NCI-H2227 (cell line): ENCODE results near the gene OPCML.

Experiments used
- DNase-seq: peaks from one replicate; lab custom pipeline; 2025; ENCODE audit not compliant: unreplicated experiment; lab: John Stamatoyannopoulos, UW

Gene OPCML

GRCh38 chr11:133303262-133303661, 229.0 kb downstream of the OPCML start:
- no peak for DNase-seq

DNA sequence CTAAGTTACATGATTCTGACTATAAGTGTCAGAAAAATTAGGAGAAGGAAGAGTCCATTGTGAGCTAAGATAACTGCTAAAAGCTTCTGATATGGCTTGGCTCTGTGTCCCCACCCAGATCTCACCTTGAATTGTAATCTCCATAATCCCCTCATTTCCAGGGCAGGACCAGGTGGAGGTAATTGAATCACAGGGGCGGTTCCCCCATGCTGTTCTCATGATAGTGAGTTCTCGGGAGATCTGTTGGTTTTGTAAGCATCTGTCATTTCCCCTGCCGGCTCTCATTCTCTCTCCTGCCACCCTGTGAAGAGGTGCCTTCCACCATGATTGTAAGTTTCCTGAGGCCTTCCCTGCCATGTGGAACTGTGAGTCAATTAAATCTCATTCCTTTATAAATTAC, 230.2 kb downstream of the OPCML start:
- DNase-seq = no peak

DNA sequence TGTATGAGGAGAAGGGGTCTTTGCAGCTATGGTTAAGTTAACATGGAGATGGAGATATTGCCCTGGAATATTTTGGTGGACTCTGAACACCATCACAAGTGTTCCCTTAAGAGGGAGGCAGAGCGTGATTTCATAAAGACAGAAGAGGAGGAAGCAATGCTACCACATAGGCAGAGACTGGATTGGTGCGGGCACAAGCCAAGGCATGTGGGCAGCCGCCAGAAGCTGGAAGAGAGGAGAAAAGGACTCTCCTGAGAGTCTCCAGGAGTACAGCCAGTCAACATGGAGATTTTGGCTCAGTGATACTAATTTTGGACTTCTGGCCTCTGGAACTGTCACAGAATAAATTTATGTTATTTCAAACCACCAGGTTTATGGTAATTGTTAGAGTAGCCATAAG, 231.6 kb downstream of the OPCML start:
- no peak for DNase-seq

DNA sequence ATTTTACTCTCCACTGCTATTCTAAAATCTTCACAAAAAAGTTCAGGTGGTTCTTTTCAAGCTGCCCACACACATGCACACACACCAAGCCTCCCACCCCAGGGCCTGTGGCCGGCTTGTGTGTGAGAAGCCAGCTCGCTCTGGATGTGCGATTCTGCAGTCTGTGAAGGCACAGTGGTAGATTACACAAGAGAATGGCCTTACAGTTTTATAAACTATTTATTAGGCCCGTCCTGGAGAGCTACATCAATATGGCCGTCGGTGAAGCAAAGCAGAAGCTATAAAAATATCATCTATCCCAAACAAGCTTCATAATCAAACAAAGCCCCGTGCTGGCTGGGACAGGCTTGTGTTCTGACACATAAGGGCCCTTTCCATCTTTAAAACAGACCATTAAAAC, 240.5 kb downstream of the OPCML start:
- no peak for DNase-seq

- no peak for DNase-seq
Measured at GRCh38 chr11:133285359-133285758, 246.9 kb downstream of the OPCML start.

DNA sequence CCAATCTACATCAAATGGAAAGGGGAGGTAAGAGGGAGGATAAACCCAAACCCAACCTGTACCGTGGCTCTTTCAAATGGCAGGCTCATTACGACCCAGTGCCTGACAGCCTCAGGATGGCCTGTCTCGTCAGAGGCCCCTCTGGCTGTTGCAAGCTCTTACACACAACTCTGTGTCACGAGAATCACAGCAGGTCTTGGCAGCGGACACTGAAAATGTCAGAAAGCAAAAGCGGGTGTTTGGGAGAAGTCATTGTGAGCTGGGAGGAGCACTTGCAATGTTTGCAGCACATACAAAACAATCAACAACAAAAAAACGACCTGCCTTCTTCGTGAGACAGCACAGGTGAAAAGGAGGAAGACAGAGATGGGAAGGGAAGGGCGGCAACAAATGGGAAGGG, 248.1 kb downstream of the OPCML start:
- no peak for DNase-seq

GRCh38 chr11:133277886-133278285, 254.4 kb downstream of the OPCML start:
- DNase-seq = no peak

- DNase-seq = no peak
Measured at GRCh38 chr11:133271871-133272776, 260.2 kb downstream of the OPCML start.

GRCh38 chr11:133271206-133271605, 261.1 kb downstream of the OPCML start:
- no peak for DNase-seq

GRCh38 chr11:133269267-133269666, 263.0 kb downstream of the OPCML start:
- no peak for DNase-seq

- DNase-seq = no peak
Measured at GRCh38 chr11:133266986-133267385, 265.3 kb downstream of the OPCML start.

GRCh38 chr11:133265530-133266035, 266.7 kb downstream of the OPCML start:
- no peak for DNase-seq

- no peak for DNase-seq
Measured at GRCh38 chr11:133263332-133263731, 269.0 kb downstream of the OPCML start.

DNA sequence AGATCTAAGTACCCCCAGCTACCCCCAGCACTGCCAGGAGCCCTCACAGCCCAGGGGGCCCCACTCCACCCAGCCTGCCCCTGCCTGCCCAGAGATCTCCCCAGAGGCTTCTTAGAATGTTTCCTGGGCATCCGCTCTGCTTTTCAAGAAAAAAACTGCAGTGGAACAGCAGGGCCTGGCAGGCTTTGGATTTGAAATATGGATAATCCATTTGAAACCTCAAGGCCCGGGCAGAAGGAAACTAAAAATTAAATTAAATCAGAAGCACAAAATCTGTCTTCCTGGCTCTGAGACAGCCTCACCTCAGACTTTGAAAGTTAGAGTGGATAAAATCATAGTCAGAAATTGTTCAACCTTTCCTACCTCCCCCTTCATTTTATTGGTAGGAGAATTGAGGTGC, 273.6 kb downstream of the OPCML start:
- no peak for DNase-seq

- no peak for DNase-seq
Measured at GRCh38 chr11:133254601-133255000, 277.7 kb downstream of the OPCML start.

GRCh38 chr11:133253570-133253969, 278.7 kb downstream of the OPCML start:
- no peak for DNase-seq

DNA sequence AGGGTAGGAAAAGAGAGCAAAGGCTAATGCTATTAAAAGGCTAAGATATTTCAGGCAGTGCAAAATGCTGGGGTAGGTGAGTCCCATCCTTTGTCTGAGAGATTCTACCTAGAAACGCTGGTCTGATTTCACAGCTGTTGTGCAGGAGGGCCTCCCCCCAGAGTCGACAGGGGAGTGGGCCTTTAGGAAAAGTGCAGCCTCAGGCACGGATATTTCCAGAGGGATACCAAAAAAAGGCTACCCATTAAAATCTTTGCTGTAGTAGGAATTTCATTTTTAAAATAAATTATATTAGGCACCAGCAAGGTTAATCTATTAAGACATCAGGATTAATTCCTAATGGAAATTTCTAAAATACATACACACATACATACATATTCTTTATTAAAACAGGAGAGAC, 280.5 kb downstream of the OPCML start:
- no peak for DNase-seq

DNA sequence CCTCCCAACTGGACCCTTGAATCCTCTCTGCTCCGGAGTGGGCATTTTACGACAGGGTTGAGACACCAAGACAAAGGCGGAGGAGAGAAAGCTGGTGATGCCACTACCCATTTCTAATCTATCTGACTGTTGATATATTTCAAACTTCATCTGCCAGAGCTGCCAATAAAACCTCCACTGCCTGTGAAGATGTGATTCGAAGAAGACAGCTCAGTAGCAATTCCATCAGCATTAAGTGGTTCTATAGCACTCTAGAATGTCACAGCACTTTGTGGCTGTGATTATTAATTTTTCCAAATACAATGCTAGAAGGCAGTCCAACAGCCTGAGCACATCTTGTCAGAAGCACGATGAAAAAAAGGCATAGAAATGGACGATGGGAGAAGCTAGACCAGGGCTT, 282.8 kb downstream of the OPCML start:
- no peak for DNase-seq

DNA sequence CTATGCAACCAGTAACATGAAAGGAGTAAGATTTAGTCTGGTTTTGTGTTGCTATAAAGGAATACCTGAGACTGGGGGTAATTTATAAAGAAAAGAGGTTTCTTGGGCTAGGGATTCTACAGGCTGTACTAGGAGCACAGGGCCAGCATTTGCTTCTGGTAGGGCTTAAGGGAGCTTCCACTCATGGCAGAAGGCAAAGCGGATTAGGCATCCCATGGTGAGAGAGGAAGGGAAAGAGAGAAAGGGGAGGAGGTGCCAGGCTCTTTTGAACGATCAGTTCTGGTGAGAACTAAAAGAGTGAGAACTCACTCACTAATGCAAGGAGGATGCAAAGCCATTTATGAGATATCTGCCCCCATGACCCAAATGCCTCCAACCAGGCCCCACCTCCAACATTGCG, 283.2 kb downstream of the OPCML start:
- no peak for DNase-seq

DNA sequence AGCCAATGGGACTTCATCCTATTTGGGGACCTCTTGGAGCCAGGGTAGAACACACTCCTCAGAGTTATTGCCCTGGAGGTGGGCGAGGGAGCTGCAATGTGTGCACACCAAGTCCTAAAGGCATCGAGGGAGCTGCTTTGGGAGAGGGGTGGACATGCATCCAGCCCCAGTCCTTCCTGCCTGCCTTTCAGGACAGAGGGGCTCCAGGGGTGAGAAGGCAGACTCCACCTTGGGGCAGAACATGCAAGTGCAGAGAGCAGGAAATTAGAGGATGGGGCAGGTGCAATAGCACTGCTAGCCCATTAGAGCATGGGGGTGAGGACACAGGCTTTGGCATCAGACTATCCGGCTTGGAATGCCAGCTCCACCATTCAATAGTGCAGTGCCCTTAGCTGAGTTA, 288.5 kb downstream of the OPCML start:
- no peak for DNase-seq

GRCh38 chr11:133240908-133241655, 291.2 kb downstream of the OPCML start:
- DNase-seq = no peak

DNA sequence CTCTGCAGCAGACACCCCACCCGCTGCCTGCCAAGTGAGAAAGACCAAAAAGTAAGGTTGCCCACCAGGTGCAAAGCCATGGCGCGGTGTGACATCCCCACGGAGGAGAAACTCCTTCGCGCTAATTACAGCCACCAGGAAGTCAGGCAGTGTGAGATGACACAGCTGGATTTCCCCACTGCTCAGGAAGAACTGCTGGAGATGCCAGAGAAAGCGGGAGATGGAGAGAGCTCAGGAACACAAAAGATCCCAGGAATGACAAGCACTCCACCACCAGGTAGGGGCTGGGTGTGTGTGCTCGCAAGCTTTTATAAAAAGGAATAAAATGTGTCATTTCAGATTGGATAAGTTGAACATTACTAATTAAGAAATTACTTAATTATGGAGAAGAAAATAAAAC, 292.7 kb downstream of the OPCML start:
- no peak for DNase-seq
